Measurements from ENCODE around the gene ERMAP. TPM values are rescaled to one million over a fixed set of nuclear protein-coding genes. Genes with fewer than 3 reads are reported as not detected.

The ERMAP gene
- total RNA-seq, 4 donors from 2014 or later: 1.4 to 6.5 (median 3.9) TPM

DNA sequence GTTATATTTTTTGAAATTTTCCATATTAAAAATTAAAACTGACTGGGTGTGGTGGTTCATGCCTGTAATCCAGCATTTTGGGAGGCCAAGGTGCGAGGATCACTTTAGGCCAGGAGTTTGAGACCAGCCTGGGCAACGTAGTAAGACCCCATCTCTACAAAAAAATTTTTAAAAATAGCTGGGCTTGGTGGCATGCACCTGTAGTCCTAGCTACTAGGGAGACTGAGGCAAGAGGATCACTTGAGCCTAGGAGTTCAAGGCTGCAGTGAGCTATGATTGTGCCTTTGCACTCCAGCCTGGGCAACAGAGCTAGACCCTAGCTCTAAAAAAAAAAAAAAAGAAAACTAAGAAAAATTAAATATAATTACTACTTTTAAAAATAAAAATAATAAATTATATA is 4.8 kb downstream of the ERMAP start:
- H3K9me3 ChIP-seq: no peaks in the 10 kb centered on the region
- H3K36me3 ChIP-seq: no peaks in the 10 kb centered on the region
- in situ Hi-C loops (cut with MboI; ENCODE audit: low sequenced_read_pairs in 4 of 4) (no loop called here), intact Hi-C loops (cut with DNase I; ENCODE audit: low total_unique reads) (no loop called here)
- H3K27ac ChIP-seq: no peak overlapping the region
- H3K4me3 ChIP-seq: no peak overlapping the region
- no peaks in the 10 kb centered on the region for H3K27me3 ChIP-seq
- ATAC-seq (no peak), DNase-seq (no peak)
- H3K4me1 ChIP-seq: peaks cover 10 to 18% of the 10 kb centered on the region in 2 donors
- TF ChIP-seq POLR2A (IDR thresholded peaks at IDR 0.05): no peak
- TF ChIP-seq, protein P1, sequence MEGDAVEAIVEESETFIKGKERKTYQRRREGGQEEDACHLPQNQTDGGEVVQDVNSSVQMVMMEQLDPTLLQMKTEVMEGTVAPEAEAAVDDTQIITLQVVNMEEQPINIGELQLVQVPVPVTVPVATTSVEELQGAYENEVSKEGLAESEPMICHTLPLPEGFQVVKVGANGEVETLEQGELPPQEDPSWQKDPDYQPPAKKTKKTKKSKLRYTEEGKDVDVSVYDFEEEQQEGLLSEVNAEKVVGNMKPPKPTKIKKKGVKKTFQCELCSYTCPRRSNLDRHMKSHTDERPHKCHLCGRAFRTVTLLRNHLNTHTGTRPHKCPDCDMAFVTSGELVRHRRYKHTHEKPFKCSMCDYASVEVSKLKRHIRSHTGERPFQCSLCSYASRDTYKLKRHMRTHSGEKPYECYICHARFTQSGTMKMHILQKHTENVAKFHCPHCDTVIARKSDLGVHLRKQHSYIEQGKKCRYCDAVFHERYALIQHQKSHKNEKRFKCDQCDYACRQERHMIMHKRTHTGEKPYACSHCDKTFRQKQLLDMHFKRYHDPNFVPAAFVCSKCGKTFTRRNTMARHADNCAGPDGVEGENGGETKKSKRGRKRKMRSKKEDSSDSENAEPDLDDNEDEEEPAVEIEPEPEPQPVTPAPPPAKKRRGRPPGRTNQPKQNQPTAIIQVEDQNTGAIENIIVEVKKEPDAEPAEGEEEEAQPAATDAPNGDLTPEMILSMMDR (IDR thresholded peaks at IDR 0.05 in 4 of 5, conservative IDR thresholded peaks at IDR 0.05 in 1 of 5): no peak

DNA sequence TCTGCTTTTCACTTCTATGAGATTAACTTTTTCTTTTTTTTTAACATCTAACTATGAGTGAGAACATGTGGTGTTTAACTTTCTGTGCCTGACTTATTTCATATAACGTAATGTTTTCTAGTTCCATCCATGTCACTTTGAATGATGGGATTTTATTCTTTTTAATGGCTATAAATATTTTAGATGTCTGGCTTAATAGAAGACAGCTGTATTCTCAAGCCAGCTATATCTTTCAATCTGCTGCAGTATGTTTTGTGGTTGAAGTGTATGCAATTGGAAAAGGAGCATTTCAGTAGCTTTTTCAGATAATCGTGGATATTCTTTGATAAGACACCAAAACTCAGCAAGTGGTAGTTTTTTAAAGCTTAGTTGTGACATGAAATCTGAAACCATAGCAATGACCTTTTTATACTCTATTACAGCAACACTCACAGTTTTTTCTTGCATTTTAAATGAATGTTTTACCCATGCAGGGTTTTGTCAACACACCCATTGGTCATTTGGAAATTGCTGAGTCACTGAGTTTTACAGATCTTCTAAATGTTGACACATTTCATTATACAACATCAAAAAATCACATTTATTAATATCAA is 6.0 kb downstream of the ERMAP start:
- ATAC-seq (no peak), DNase-seq (no peak)
- no peaks in the 10 kb centered on the region for H3K36me3 ChIP-seq
- in situ Hi-C loops (cut with MboI; ENCODE audit: low sequenced_read_pairs in 4 of 4) (no loop called here), intact Hi-C loops (cut with DNase I; ENCODE audit: low total_unique reads) (no loop called here)
- H3K27ac ChIP-seq: no peak overlapping the region
- no peaks in the 10 kb centered on the region for H3K27me3 ChIP-seq
- peaks cover 10 to 13% of the 10 kb centered on the region in 2 donors for H3K4me1 ChIP-seq
- TF ChIP-seq POLR2A (IDR thresholded peaks at IDR 0.05): no peak
- TF ChIP-seq, protein P1 (IDR thresholded peaks at IDR 0.05 in 4 of 5, conservative IDR thresholded peaks at IDR 0.05 in 1 of 5): no peak
- no peak overlapping the region for H3K4me3 ChIP-seq
- H3K9me3 ChIP-seq: no peaks in the 10 kb centered on the region

DNA sequence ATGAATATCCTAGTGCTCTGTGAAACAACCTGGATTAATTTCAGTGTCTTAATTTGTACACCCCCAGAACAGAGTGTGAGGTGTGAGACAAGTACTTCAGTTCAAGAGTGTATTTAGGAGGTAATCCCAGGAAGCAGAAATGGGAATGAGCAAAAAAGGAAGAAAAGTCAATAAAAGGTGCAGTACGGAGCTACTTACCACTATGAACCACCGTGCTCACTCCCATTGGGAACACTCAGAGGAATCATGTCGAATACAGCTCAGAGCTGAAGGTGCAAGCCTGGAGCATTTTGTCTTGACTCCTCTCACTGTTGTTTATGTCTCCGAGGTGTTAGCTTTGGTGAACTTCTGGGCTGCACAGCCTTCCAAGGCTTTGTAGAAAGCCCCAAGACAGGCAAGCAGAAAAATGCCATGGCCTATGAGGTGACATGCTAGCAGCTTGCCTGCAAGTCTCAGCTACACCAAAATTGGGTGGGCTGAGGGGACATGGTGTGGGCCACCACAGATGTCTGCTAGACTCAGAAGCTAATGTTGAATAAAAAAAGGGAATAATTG is 7.6 kb downstream of the ERMAP start:
- Histone ChIP-seq H3K36me3 (no peaks in the 10 kb centered on the region), H3K4me1 (peaks cover 10 to 11% of the 10 kb centered on the region in 2 donors), H3K4me3 (no peak overlapping the region), H3K27ac (no peak overlapping the region), H3K27me3 (no peaks in the 10 kb centered on the region), H3K9me3 (no peaks in the 10 kb centered on the region)
- in situ Hi-C loops (cut with MboI; ENCODE audit: low sequenced_read_pairs in 4 of 4) (no loop called here), intact Hi-C loops (cut with DNase I; ENCODE audit: low total_unique reads) (no loop called here)
- TF ChIP-seq POLR2A (IDR thresholded peaks at IDR 0.05): no peak
- TF ChIP-seq, protein P1 (IDR thresholded peaks at IDR 0.05 in 4 of 5, conservative IDR thresholded peaks at IDR 0.05 in 1 of 5): no peak
- DNase-seq: no peak
- ATAC-seq: no peak

DNA sequence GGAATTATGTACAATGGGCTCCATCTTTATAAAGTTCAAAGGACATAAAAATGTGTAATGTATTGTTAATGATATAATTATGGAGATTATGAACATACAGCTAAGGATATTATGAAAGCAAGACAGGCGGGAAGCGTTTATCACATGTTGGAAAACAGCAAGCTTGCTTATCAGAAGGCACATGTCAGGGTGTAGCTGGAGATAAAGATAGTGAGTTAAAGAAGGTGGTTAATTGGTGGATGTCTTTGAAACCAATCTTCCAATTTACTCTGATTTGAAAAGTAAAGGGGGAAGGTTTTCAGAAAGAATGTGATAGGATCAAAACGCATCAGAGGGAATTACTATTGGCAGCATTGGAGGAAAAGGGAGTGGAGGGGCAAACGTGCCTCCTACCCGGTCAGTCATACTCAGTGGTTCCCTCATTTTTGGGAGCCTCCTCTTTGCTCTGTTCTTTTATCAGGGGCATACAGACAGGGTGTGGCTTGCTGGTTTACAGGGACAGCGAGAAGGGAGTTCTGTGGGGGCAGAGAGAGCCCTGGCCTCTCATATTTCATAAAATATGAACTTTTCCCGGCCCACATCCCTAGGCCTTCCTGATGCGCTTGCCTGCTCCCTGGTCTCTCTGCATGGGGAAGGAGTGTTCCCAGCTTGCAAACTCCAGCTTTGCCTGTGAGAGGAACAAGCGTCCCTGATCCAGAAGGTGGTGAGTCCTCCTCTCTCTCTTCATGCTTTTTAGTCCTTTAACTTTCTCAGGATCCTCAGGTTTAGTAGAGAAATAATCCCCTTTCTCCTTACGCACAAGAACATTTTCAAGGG is 8.3 kb downstream of the ERMAP start:
- TF ChIP-seq POLR2A (IDR thresholded peaks at IDR 0.05): no peak
- TF ChIP-seq, protein P1 (IDR thresholded peaks at IDR 0.05 in 4 of 5, conservative IDR thresholded peaks at IDR 0.05 in 1 of 5): no peak
- H3K4me1 ChIP-seq: peaks cover 10 to 11% of the 10 kb centered on the region in 2 donors
- ATAC-seq (no peak), DNase-seq (no peak)
- H3K4me3 ChIP-seq: no peak overlapping the region
- intact Hi-C loops (cut with DNase I; ENCODE audit: low total_unique reads) (no loop called here), in situ Hi-C loops (cut with MboI; ENCODE audit: low sequenced_read_pairs in 4 of 4) (no loop called here)
- no peaks in the 10 kb centered on the region for H3K27me3 ChIP-seq
- peaks cover 0 to 2% of the 10 kb centered on the region in 2 donors for H3K36me3 ChIP-seq
- no peak overlapping the region for H3K27ac ChIP-seq
- no peaks in the 10 kb centered on the region for H3K9me3 ChIP-seq

Measured in gastrocnemius medialis (tissue), 4 donors.